ENCODE measurements around the gene SPG11.

The SPG11 gene

DNA sequence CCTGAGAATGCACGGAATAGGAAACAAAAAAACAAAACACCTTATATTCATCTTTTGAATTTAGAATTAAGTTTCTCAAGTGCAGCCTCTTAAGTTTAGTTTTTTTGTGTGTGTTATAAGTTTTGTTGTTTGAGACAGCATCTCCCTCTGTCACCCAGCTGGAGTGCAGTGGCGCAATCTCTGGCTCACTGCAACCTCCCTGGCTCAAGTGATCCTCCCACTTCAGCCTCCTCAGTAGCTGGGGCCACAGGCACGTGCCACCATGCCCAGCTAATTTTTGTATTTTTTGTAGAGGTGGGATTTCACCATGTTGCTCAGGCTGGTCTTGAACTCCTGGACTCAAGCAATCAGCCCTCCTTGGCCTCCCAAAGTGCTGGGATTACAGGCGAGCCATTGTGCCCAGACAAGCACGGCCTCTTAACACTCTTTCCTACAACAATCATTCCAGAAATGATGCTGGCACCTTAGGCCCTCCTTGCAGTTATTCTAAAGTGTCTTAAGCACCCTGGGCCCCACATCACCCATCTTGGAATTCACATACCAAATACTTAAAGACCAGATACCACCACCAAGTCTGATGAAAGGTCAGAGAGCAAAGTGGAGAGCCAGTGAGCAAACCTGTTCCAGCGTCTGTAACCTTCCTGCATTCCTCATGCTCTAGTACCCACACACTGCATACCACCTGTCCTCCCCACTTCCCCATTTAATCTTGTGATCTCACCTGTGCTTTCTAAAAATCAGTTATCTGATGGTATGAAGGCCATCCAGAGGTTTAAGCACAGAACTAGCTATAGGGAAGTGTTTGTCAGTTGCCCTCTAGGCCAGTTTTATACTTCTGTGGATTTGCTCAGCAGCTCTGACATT lies 6.9 kb upstream of the SPG11 start:
- Histone ChIP-seq H3K4me2 (ENCODE audit: low read length) (peak overlapping the region; percentile 50), H2AFZ (ENCODE audit: low read depth, low read length) (no peak overlapping the region), H3K36me3 (replicated peaks; ENCODE audit: low read depth, low read length) (no peaks in the 10 kb centered on the region), H3K4me3 (ENCODE audit: low read length) (no peak overlapping the region), H3K27ac (ENCODE audit: low read length) (peak overlapping the region; percentile 17), H3K9ac (ENCODE audit: low read length) (no peak overlapping the region), H3K27me3 (ENCODE audit: low read depth, low read length) (no peaks in the 10 kb centered on the region), H3K9me3 (ENCODE audit: insufficient read depth, low read length) (no peaks in the 10 kb centered on the region), H3K4me1 (ENCODE audit: low read length) (peaks cover 71% of the 10 kb centered on the region), H4K20me1 (ENCODE audit: insufficient read depth, low read length) (no peaks in the 10 kb centered on the region), H3K79me2 (ENCODE audit: low read length) (no peaks in the 10 kb centered on the region)
- TF ChIP-seq, protein P1, sequence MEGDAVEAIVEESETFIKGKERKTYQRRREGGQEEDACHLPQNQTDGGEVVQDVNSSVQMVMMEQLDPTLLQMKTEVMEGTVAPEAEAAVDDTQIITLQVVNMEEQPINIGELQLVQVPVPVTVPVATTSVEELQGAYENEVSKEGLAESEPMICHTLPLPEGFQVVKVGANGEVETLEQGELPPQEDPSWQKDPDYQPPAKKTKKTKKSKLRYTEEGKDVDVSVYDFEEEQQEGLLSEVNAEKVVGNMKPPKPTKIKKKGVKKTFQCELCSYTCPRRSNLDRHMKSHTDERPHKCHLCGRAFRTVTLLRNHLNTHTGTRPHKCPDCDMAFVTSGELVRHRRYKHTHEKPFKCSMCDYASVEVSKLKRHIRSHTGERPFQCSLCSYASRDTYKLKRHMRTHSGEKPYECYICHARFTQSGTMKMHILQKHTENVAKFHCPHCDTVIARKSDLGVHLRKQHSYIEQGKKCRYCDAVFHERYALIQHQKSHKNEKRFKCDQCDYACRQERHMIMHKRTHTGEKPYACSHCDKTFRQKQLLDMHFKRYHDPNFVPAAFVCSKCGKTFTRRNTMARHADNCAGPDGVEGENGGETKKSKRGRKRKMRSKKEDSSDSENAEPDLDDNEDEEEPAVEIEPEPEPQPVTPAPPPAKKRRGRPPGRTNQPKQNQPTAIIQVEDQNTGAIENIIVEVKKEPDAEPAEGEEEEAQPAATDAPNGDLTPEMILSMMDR (IDR thresholded peaks at IDR 0.05; ENCODE audit: low read depth, low read length): no peak
- no peak for TF ChIP-seq EZH2phosphoT487 (IDR thresholded peaks at IDR 0.05; ENCODE audit: low read depth)

DNA sequence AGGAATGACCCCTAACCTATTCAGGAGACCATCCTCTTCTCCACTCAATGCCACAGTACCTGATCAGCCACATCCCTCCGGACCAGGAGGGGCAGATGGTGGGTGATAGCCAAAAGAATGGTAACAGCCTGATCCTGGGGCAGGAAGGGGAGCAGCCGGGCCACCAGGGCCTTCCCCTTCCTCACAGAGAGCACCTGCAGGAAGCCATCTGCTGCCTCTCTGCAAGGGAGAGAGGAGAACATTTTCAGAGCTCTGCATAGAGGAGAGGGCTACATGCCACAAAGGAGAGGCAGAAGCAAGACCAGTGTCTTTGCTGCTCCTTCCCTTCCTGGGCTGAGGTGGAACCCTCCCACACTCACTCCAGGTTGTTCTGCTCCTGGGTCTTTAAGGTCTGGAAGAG lies 5.5 kb upstream of the SPG11 start:
- Histone ChIP-seq H3K79me2 (ENCODE audit: low read length) (peaks cover 8% of the 10 kb centered on the region; the same call in 1 of the 2 replicates), H3K9me3 (ENCODE audit: insufficient read depth, low read length) (no peaks in the 10 kb centered on the region), H3K36me3 (replicated peaks; ENCODE audit: low read depth, low read length) (no peaks in the 10 kb centered on the region), H3K27me3 (ENCODE audit: low read depth, low read length) (no peaks in the 10 kb centered on the region), H3K9ac (ENCODE audit: low read length) (peak overlapping the region; percentile 18; the same call in 1 of the 2 replicates), H3K4me3 (ENCODE audit: low read length) (peak overlapping the region; percentile 9), H2AFZ (ENCODE audit: low read depth, low read length) (no peak overlapping the region), H3K4me1 (ENCODE audit: low read length) (peaks cover 85% of the 10 kb centered on the region), H4K20me1 (ENCODE audit: insufficient read depth, low read length) (no peaks in the 10 kb centered on the region), H3K27ac (ENCODE audit: low read length) (peak overlapping the region; percentile 24), H3K4me2 (ENCODE audit: low read length) (peak overlapping the region; percentile 50)
- TF ChIP-seq EZH2phosphoT487 (IDR thresholded peaks at IDR 0.05; ENCODE audit: low read depth): no peak
- TF ChIP-seq, protein P1 (IDR thresholded peaks at IDR 0.05; ENCODE audit: low read depth, low read length): no peak

DNA sequence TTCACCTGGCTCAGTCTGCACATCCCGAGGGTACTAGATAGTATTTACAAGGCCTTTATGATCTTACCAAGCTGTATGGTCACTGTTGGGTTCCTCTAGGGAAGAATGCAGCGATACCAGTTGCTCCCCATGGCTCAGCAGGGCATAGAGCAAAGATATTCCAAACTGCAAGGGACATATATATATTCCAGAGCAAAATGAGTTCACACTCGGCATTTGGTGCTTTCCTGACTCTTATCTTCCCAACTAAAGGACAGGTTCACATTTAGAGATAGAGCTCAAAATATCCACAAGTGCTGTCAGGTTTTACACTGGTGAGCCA lies 3.5 kb upstream of the SPG11 start:
- Histone ChIP-seq H2AFZ (ENCODE audit: low read depth, low read length) (peak overlapping the region; percentile 50; the same call in 1 of the 2 replicates), H3K9ac (ENCODE audit: low read length) (peak overlapping the region; percentile 55), H3K4me2 (ENCODE audit: low read length) (peak overlapping the region; percentile 70), H4K20me1 (ENCODE audit: insufficient read depth, low read length) (no peaks in the 10 kb centered on the region), H3K9me3 (ENCODE audit: insufficient read depth, low read length) (no peaks in the 10 kb centered on the region), H3K27ac (ENCODE audit: low read length) (peak overlapping the region; percentile 90), H3K4me3 (ENCODE audit: low read length) (peak overlapping the region; percentile 58), H3K36me3 (replicated peaks; ENCODE audit: low read depth, low read length) (no peaks in the 10 kb centered on the region), H3K4me1 (ENCODE audit: low read length) (peaks cover 85% of the 10 kb centered on the region), H3K79me2 (ENCODE audit: low read length) (peaks cover 24% of the 10 kb centered on the region), H3K27me3 (ENCODE audit: low read depth, low read length) (no peaks in the 10 kb centered on the region)
- TF ChIP-seq, protein P1 (IDR thresholded peaks at IDR 0.05; ENCODE audit: low read depth, low read length): no peak
- no peak for TF ChIP-seq EZH2phosphoT487 (IDR thresholded peaks at IDR 0.05; ENCODE audit: low read depth)

DNA sequence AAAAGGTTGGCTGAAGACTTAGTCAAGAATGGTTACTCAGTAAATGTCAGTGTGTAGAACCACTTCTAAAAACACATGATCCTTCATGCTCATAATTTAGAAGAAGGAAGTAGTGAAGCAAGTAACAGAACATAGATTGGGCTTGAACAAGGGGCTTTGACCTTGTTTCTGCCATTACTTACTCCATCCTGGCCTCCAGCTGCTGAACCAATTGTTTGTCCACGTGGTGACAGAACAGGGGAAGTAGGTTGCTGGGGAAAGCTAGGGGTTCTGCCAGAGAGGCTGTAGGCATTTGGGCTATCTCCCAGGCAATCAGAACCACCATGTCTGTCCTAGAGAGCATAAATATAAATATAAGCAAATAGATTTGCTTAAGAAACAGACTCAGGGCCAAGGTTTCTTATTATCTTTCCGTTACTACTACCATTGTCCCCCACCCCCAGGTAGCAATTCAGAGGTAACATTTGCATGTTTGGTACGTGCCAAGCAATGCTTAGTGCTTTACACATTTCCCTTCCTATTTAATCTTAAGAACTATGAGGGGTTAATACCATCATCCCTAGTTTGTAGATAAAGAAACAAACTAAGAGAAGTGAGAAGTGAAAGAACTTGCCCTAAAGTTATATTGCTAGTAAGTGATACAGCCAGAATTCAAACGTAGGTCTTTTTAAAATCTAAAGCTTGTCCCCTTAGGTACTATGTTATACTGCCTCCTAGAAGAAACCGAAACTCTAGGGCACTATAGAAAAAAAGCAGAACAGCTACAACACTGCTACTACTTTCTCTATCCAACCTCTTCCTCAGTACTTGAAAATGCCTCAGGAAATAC lies 3.0 kb upstream of the SPG11 start:
- H3K9me3 ChIP-seq (ENCODE audit: insufficient read depth, low read length): no peaks in the 10 kb centered on the region
- peak overlapping the region; percentile 58 for H3K4me3 ChIP-seq (ENCODE audit: low read length)
- H4K20me1 ChIP-seq (ENCODE audit: insufficient read depth, low read length): no peaks in the 10 kb centered on the region
- H3K36me3 ChIP-seq (replicated peaks; ENCODE audit: low read depth, low read length): no peaks in the 10 kb centered on the region
- peak overlapping the region; percentile 50 for H2AFZ ChIP-seq (ENCODE audit: low read depth, low read length)
- no peaks in the 10 kb centered on the region for H3K27me3 ChIP-seq (ENCODE audit: low read depth, low read length)
- peaks cover 82% of the 10 kb centered on the region for H3K4me1 ChIP-seq (ENCODE audit: low read length)
- H3K9ac ChIP-seq (ENCODE audit: low read length): peak overlapping the region; percentile 55
- no peak for TF ChIP-seq EZH2phosphoT487 (IDR thresholded peaks at IDR 0.05; ENCODE audit: low read depth)
- TF ChIP-seq, protein P1 (IDR thresholded peaks at IDR 0.05; ENCODE audit: low read depth, low read length): peak; percentile 11
- H3K27ac ChIP-seq (ENCODE audit: low read length): peak overlapping the region; percentile 90
- peaks cover 30% of the 10 kb centered on the region for H3K79me2 ChIP-seq (ENCODE audit: low read length)
- peak overlapping the region; percentile 70 for H3K4me2 ChIP-seq (ENCODE audit: low read length)

All from OCI-LY3 (cell line).